Breast epithelium (tissue), 4 donors: Measurements from ENCODE around the gene PPRC1. TPM values are rescaled to one million over a fixed set of nuclear protein-coding genes. Genes with fewer than 3 reads are reported as not detected.

Source experiments
- DNase-seq, 2 donors: peaks; one replicate each; pipeline ENCODE4 v3.0.0-alpha.2; 2019; ENCODE audit warnings: low spot score in 2 of 2
- H3K27ac ChIP-seq, 2 donors: fragments of 200-600 bp; sonication (generic) in 1 of 2; one replicate each; pipeline ENCODE4 v1.5.1; 2016 to 2019; ENCODE audit warnings: mild to moderate bottlenecking in 1 of 2
- H3K27me3 ChIP-seq, 2 donors: fragments of 200-600 bp; sonication (generic) in 1 of 2; one replicate each; pipeline versions ENCODE4 v1.5.1 to v1.6.0; 2017 to 2019; ENCODE audit warnings: control low read depth in 1 of 2, mild to moderate bottlenecking in 1 of 2
- H3K36me3 ChIP-seq: fragments of 200-600 bp; one replicate; pipeline ENCODE4 v1.5.1; 2019
- H3K4me1 ChIP-seq, 2 donors: fragments of 200-600 bp; sonication (generic); one replicate each; pipeline ENCODE4 v1.5.1; 2016 to 2019; ENCODE audit warnings: control low read depth in 1 of 2
- H3K4me3 ChIP-seq, 3 donors: fragments of 200-600 bp; sonication (generic); 1 replicate in 2 of 3; 2 replicates in 1 of 3; pipeline ENCODE4 v1.5.1; 2016 to 2019; ENCODE audit warnings: mild to moderate bottlenecking in 3 of 3, moderate library complexity in 2 of 3
- H3K9me3 ChIP-seq, 2 donors: fragments of 200-600 bp; sonication (generic) in 1 of 2; one replicate each; pipeline ENCODE4 v1.5.1; 2016 to 2019; ENCODE audit warnings: control low read depth in 1 of 2
- CTCF ChIP-seq, 3 donors: fragments of 450-650 bp; IDR thresholded peaks; one replicate each; pipeline ENCODE4 v1.5.1; 2016 to 2017; ENCODE audit warnings: antibody characterized with exemption in 3 of 3, mild to moderate bottlenecking in 3 of 3, moderate library complexity in 3 of 3
- POLR2A ChIP-seq: fragments of 450-650 bp; IDR thresholded peaks from one replicate; pipeline ENCODE4 v1.6.1; 2016; ENCODE audit warnings: antibody characterized with exemption, mild to moderate bottlenecking, moderate library complexity
- POLR2AphosphoS5 ChIP-seq, 3 donors: sonication (generic); formaldehyde crosslinking; IDR thresholded peaks; one replicate each; pipeline ENCODE4 v1.6.1; 2017; ENCODE audit warnings: antibody characterized with exemption in 3 of 3
- intact Hi-C: fragments of 100-400 bp; cut with DNase I; formaldehyde crosslinking; loops from one replicate; pipeline ENCODE4 v1.15.1; 2023; ENCODE audit warnings: low total_unique reads
- total RNA-seq, 3 donors: library from RNA; depleted of rRNA; stranded (reverse); fragments of >200 nt; gene quantifications; one replicate each; pipeline ENCODE4 v1.1.0, GENCODE V29; 2016

The PPRC1 gene
- total RNA-seq, 3 donors from 2014 or later = 9.1 to 21.0 (median 19.8) TPM

GRCh38 chr10:102120991-102121738, 11.7 kb upstream of the PPRC1 start:
- peak overlapping the region; percentile 98 to 100 for H3K27ac ChIP-seq
- no peaks in the 10 kb centered on the region for H3K9me3 ChIP-seq
- H3K36me3 ChIP-seq = no peaks in the 10 kb centered on the region
- DNase-seq = peak in 1 of 2 donors; percentile 92
- peaks cover 19 to 29% of the 10 kb centered on the region in 2 donors for H3K4me1 ChIP-seq
- H3K4me3 ChIP-seq = peak overlapping the region; percentile 80 to 96 (median 87)
- H3K27me3 ChIP-seq = no peaks in the 10 kb centered on the region
- peak; percentile 33 to 84 (median 50) for TF ChIP-seq POLR2AphosphoS5 (IDR thresholded peaks at IDR 0.05)
- TF ChIP-seq POLR2A = peak; percentile 37
- TF ChIP-seq CTCF (IDR thresholded peaks at IDR 0.05) = no peak
- intact Hi-C loops = no loop called here

GRCh38 chr10:102121739-102122372, 11.0 kb upstream of the PPRC1 start:
- no peak for TF ChIP-seq CTCF (IDR thresholded peaks at IDR 0.05)
- no peak for TF ChIP-seq POLR2A
- TF ChIP-seq POLR2AphosphoS5 (IDR thresholded peaks at IDR 0.05) = no peak
- H3K4me3 ChIP-seq = peak overlapping the region; percentile 80 to 96 (median 87)
- peak in 1 of 2 donors; percentile 63 for DNase-seq
- H3K27me3 ChIP-seq = no peaks in the 10 kb centered on the region
- intact Hi-C loops = no loop called here
- H3K36me3 ChIP-seq = no peaks in the 10 kb centered on the region
- peak overlapping the region; percentile 98 to 100 for H3K27ac ChIP-seq
- no peaks in the 10 kb centered on the region for H3K9me3 ChIP-seq
- H3K4me1 ChIP-seq = peaks cover 12 to 22% of the 10 kb centered on the region in 2 donors

DNA sequence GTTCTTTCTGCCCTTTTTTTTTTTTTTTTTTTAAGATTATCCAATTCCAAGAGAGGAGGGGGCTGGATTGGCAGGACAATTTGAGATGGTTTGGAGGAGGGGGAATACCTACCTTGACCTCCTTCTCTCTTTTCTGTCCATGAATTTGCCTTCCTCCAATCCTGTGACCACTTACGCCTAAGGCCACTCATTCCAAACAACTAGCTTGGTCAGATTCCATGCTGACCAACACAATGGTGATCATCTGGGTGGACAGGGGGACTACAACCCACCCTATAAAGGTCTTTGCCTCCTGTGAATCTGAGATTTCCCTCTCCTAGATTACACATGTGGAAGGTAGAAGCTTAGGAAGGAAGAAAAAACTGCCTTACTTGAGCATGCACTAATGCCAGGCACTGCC, 10.4 kb upstream of the PPRC1 start:
- no peak overlapping the region for H3K4me3 ChIP-seq
- no peak for DNase-seq
- H3K27ac ChIP-seq = peak overlapping the region; percentile 98 to 100
- peaks cover 6 to 16% of the 10 kb centered on the region in 2 donors for H3K4me1 ChIP-seq
- H3K36me3 ChIP-seq = no peaks in the 10 kb centered on the region
- intact Hi-C loops = no loop called here
- TF ChIP-seq POLR2A (no peak), CTCF (IDR thresholded peaks at IDR 0.05) (no peak), POLR2AphosphoS5 (IDR thresholded peaks at IDR 0.05) (no peak)
- H3K27me3 ChIP-seq = no peaks in the 10 kb centered on the region
- no peaks in the 10 kb centered on the region for H3K9me3 ChIP-seq

GRCh38 chr10:102123223-102123622, 9.6 kb upstream of the PPRC1 start:
- Histone ChIP-seq H3K36me3 (no peaks in the 10 kb centered on the region), H3K27ac (peak overlapping the region; percentile 98 to 100), H3K4me3 (no peak overlapping the region), H3K27me3 (no peaks in the 10 kb centered on the region), H3K4me1 (peaks cover 3 to 8% of the 10 kb centered on the region in 2 donors), H3K9me3 (no peaks in the 10 kb centered on the region)
- intact Hi-C loops = no loop called here
- no peak for TF ChIP-seq CTCF (IDR thresholded peaks at IDR 0.05)
- TF ChIP-seq POLR2AphosphoS5 (IDR thresholded peaks at IDR 0.05) = no peak
- TF ChIP-seq POLR2A = no peak
- no peak for DNase-seq
